GM12878 (cell line): ENCODE results near the gene RIC1. TPM values are rescaled to one million over a fixed set of nuclear protein-coding genes. Genes with fewer than 3 reads are reported as not detected.

Source experiments
- ATAC-seq: fragments of 200-7000 bp; cut with Tn5 transposase; 3 replicates; pipeline ENCODE4 v1.9.1; 2020; ENCODE audit warnings: mild to moderate bottlenecking, moderate library complexity
- BruUV-seq: library from RNA; stranded (reverse); fragments of 400-500 nt; replicated peaks from 2 replicates; lab custom pipeline; 2021; lab: Mats Ljungman, UMichigan
- CTCF ChIA-PET: fragments of 300-600 bp; sonication (Branson Sonifier 250); formaldehyde crosslinking; extraction: SDS; loops from one replicate; lab custom pipeline; 2021; ENCODE audit warnings: inconsistent platforms; lab: Yijun Ruan, JAX
- POLR2A ChIA-PET: fragments of 350-600 bp; formaldehyde crosslinking; extraction: SDS; loops from one replicate; lab custom pipeline; 2021; ENCODE audit warnings: inconsistent platforms; lab: Charles Lee
- RAD21 ChIA-PET: fragments of 300-600 bp; sonication (Branson Sonifier 250); formaldehyde crosslinking; loops from one replicate; lab custom pipeline; 2023; ENCODE audit warnings: antibody characterized with exemption; ENCODE audit not compliant: unreplicated experiment; lab: Charles Lee
- SMC1A ChIA-PET: fragments of 300-600 bp; sonication (Branson Sonifier 250); formaldehyde crosslinking; loops from one replicate; lab custom pipeline; 2023; ENCODE audit not compliant: unreplicated experiment, uncharacterized antibody; lab: Charles Lee
- DNase-seq: peaks from one replicate; pipeline ENCODE4 v3.0.0-alpha.2; 2011; ENCODE audit warnings: low read depth, low spot score
- FAIRE-seq: peaks from 3 replicates; lab custom pipeline; 2011; peaks lifted over from hg19 to GRCh38; lab: Jason Lieb, UNC
- H2AFZ ChIP-seq: 2 replicates; pipeline ENCODE4 v1.6.0; 2011; ENCODE audit warnings: low read depth, low read length, control low read depth; ENCODE audit not compliant: control insufficient read depth
- H3K27ac ChIP-seq: 2 replicates; pipeline ENCODE4 v1.5.1; 2011; ENCODE audit warnings: control low read depth; ENCODE audit not compliant: control insufficient read depth, insufficient read depth
- H3K27me3 ChIP-seq, 2 experiments: replicated peaks in 1 of 2; 2 replicates each; pipeline versions ENCODE4 v1.6.0 to v1.6.1; 2011; ENCODE audit warnings: low read length in 1 of 2; ENCODE audit not compliant: control insufficient read depth in 2 of 2, insufficient read depth in 2 of 2
- H3K36me3 ChIP-seq, 2 experiments: 2 replicates each; pipeline ENCODE4 v1.5.1; 2011; ENCODE audit warnings: low read length in 1 of 2; ENCODE audit not compliant: control insufficient read depth in 2 of 2, insufficient read depth in 2 of 2
- H3K4me1 ChIP-seq: 2 replicates; pipeline ENCODE4 v1.6.1; 2011; ENCODE audit warnings: mild to moderate bottlenecking, low read length, moderate library complexity, mixed read lengths; ENCODE audit not compliant: control insufficient read depth, insufficient read depth
- H3K4me2 ChIP-seq: 2 replicates; pipeline ENCODE4 v1.6.0; 2011; ENCODE audit warnings: control low read depth; ENCODE audit not compliant: control insufficient read depth, insufficient read depth
- H3K4me3 ChIP-seq: fragments of 200-600 bp; sonication (generic); 2 replicates; pipeline ENCODE4 v1.5.1; 2016
- H3K79me2 ChIP-seq: 2 replicates; pipeline ENCODE4 v1.6.0; 2011; ENCODE audit warnings: low read length; ENCODE audit not compliant: control insufficient read depth, insufficient read depth
- H3K9ac ChIP-seq: 2 replicates; pipeline ENCODE4 v1.8.0; 2011; ENCODE audit warnings: low read length, control low read depth, mixed read lengths; ENCODE audit not compliant: control insufficient read depth, insufficient read depth
- H3K9me3 ChIP-seq: replicated peaks from 3 replicates; pipeline ENCODE4 v1.5.1; 2011; ENCODE audit warnings: mild to moderate bottlenecking, low read length; ENCODE audit not compliant: control insufficient read depth, insufficient read depth
- H4K20me1 ChIP-seq: 2 replicates; pipeline ENCODE4 v1.6.0; 2011; ENCODE audit not compliant: control insufficient read depth, insufficient read depth
- ASH2L ChIP-seq: fragments of 300-600, 200-600 bp; sonication (generic); IDR thresholded peaks from 2 replicates; pipeline ENCODE4 v1.6.1; 2017; ENCODE audit warnings: low read depth, mild to moderate bottlenecking, borderline replicate concordance
- BRCA1 ChIP-seq: IDR thresholded peaks from 2 replicates; pipeline ENCODE4 v1.6.1; 2011; ENCODE audit warnings: low read depth, low read length, improper control_type of control experiment
- E4F1 ChIP-seq: fragments of 450-650 bp; IDR thresholded peaks from 2 replicates; pipeline ENCODE4 v1.6.1; 2018; ENCODE audit warnings: borderline replicate concordance, mild to moderate bottlenecking; ENCODE audit not compliant: partially characterized antibody
- FOXM1 ChIP-seq: IDR thresholded peaks from 2 replicates; pipeline ENCODE4 v1.6.1; 2012; ENCODE audit warnings: low read depth, mild to moderate bottlenecking, inconsistent platforms, low read length, moderate library complexity
- NR2C1 ChIP-seq: fragments of 450-650 bp; IDR thresholded peaks from 2 replicates; pipeline ENCODE4 v1.6.1; 2017; ENCODE audit warnings: antibody characterized with exemption, mild to moderate bottlenecking, moderate library complexity
- SMAD1 ChIP-seq: fragments of 450-650 bp; IDR thresholded peaks from 2 replicates; pipeline ENCODE4 v1.6.1; 2018; ENCODE audit warnings: mild to moderate bottlenecking, low read depth; ENCODE audit not compliant: partially characterized antibody
- SPI1 ChIP-seq: IDR thresholded peaks from 2 replicates; pipeline ENCODE4 v1.6.1; 2011; ENCODE audit warnings: low read depth, mild to moderate bottlenecking, low read length, moderate library complexity, borderline replicate concordance; ENCODE audit not compliant: insufficient read depth
- WGBS: methylation state at CpG from one replicate; pipeline ENCODE4 v1.1.6; 2016; ENCODE audit warnings: low lambda C conversion rate; ENCODE audit not compliant: insufficient replicate concordance, insufficient coverage; ENCODE audit errors: missing lambda C conversion rate; 5-methylcytosine and 5-hydroxymethylcytosine counted together
- in situ Hi-C: fragments of 300-500 bp; cut with MboI; formaldehyde crosslinking; loops from 9 replicates; pipeline ENCODE4 v1.14.3; 2018; ENCODE audit warnings: mixed read lengths
- intact Hi-C: fragments of 100-400 bp; cut with micrococcal nuclease; formaldehyde crosslinking; loops from one replicate; pipeline ENCODE4 v1.14.2; 2022; ENCODE audit not compliant: unreplicated experiment
- polyA plus RNA-seq, 11 experiments: library from polyadenylated mRNA; depleted of rRNA in 4 of 11; unstranded in 6 of 11; stranded (reverse) in 5 of 11; fragments of >200 nt; fragmentation: Nextera tagmentation in 4 of 11; fragmentation: Illumina TruSeq in 1 of 11; extraction: Ambion mirVana in 4 of 11; extraction: Trizol in 1 of 11; gene quantifications; 1 replicate in 1 of 11; 2 replicates in 10 of 11; pipeline versions ENCODE4 v1.2.1 to v1.2.3, GENCODE V29; 2011 to 2016; ENCODE audit warnings: inconsistent platforms in 2 of 11, missing spikeins in 2 of 11, low read depth in 1 of 11
- total RNA-seq, 4 experiments: library from RNA; depleted of rRNA in 3 of 4; stranded (reverse); fragments of >200 nt in 3 of 4; fragmentation: Illumina TruSeq in 1 of 4; extraction: Trizol in 1 of 4; gene quantifications; 2 replicates each; pipeline versions ENCODE4 v1.2.1 to v1.2.3, GENCODE V29; 2013 to 2021

RIC1 gene
- total and polyA plus RNA-seq, 10 of the 15 experiments (the other 5 are each of a cell fraction or from before 2014, with no cell fraction given), result 6.2 to 59.8 (median 33.3) TPM

GRCh38 chr9:5800969-5801738 lies 172.2 kb downstream of the RIC1 start:
- POLR2A ChIA-PET, result interaction anchor here (1.1 to 1.3 kb wide), 2 partner anchors 25 to 53 kb away, joined by 3 to 5 read pairs; no protein-coding TSS in a partner anchor
- in situ Hi-C loops, result no loop called here
- H3K4me3 ChIP-seq, result no peak overlapping the region
- H3K27ac ChIP-seq, result no peak overlapping the region
- H4K20me1 ChIP-seq, result no peaks in the 10 kb centered on the region
- ATAC-seq, result no peak
- no peaks in the 10 kb centered on the region for H3K79me2 ChIP-seq
- no peaks in the 10 kb centered on the region for H3K9me3 ChIP-seq
- no peak overlapping the region for H3K9ac ChIP-seq
- 100% methylated on average over 4 of the region's 4 CpGs for WGBS
- no peak for FAIRE-seq
- CTCF ChIA-PET, result interaction anchor here (0.6 to 1.5 kb wide), 4 partner anchors 86 to 253 kb away, joined by 3 to 5 read pairs (median 3); no protein-coding TSS in a partner anchor
- H3K4me2 ChIP-seq, result no peak overlapping the region
- intact Hi-C loops, result no loop called here
- no peak for DNase-seq
- no peaks in the 10 kb centered on the region for H3K4me1 ChIP-seq
- peak; percentile 71 for TF ChIP-seq SMAD1
- TF ChIP-seq SPI1, result no peak
- no peaks in the 10 kb centered on the region for H3K27me3 ChIP-seq
- RAD21 ChIA-PET, result interaction anchor here (0.7 kb wide), 1 partner anchor 505 kb away, joined by 3 read pairs; no protein-coding TSS in a partner anchor
- SMC1A ChIA-PET, result interaction anchor here (0.9 to 1.3 kb wide), 2 partner anchors 34 to 50 kb away, joined by 3 read pairs; no protein-coding TSS in a partner anchor
- H3K36me3 ChIP-seq, result peaks cover 3 to 25% of the 10 kb centered on the region in 2 experiments
- BruUV-seq, result no TSS peak
- H2AFZ ChIP-seq, result no peak overlapping the region

DNA sequence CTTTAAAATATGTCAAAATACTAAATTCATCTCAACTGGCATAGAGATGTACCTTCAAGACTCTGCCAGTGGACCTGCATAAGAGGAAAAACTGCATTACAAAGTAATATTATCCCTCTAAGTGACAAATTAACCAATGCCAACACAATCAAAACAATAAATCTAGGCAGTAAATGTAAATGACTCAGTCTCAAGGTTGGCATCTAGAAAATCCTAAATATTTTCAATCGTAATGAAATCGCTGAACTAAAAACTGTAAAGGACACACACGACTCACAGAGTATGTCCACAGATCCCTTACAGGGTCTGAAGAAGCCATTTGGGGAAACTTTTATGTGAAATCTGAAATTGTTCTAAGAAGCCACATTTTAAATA lies 172.8 kb downstream of the RIC1 start:
- Histone ChIP-seq H3K27ac (no peak overlapping the region), H3K4me3 (no peak overlapping the region), H3K9ac (no peak overlapping the region), H3K4me2 (no peak overlapping the region), H2AFZ (no peak overlapping the region), H3K9me3 (no peaks in the 10 kb centered on the region), H4K20me1 (no peaks in the 10 kb centered on the region), H3K27me3 (no peaks in the 10 kb centered on the region), H3K4me1 (no peaks in the 10 kb centered on the region), H3K79me2 (no peaks in the 10 kb centered on the region), H3K36me3 (peaks cover 3 to 21% of the 10 kb centered on the region in 2 experiments)
- CTCF ChIA-PET, result interaction anchor here (0.9 to 1.5 kb wide), 3 partner anchors 85 to 252 kb away, joined by 3 to 5 read pairs (median 3); no protein-coding TSS in a partner anchor
- intact Hi-C loops, result no loop called here
- no peak for TF ChIP-seq FOXM1
- TF ChIP-seq NR2C1, result no peak
- no peak for TF ChIP-seq E4F1
- no peak for TF ChIP-seq ASH2L
- no peak for TF ChIP-seq BRCA1
- RAD21 ChIA-PET, result no interaction called here
- SMC1A ChIA-PET, result interaction anchor here (1.3 kb wide), 1 partner anchor 34 kb away, joined by 3 read pairs; no protein-coding TSS in a partner anchor
- no peak for DNase-seq
- POLR2A ChIA-PET, result interaction anchor here (1.3 kb wide), 1 partner anchor 24 kb away, joined by 5 read pairs; no protein-coding TSS in a partner anchor
- no peak for ATAC-seq
- no peak for FAIRE-seq
- WGBS, result 93% methylated on average over 3 of the region's 3 CpGs
- no TSS peak for BruUV-seq
- in situ Hi-C loops, result no loop called here
